GF-D8 (cell line): ENCODE results near the gene AKR1B1.

Experiments
- DNase-seq: peaks from one replicate; lab custom pipeline; 2025; lab: John Stamatoyannopoulos, UW

Gene AKR1B1

DNA sequence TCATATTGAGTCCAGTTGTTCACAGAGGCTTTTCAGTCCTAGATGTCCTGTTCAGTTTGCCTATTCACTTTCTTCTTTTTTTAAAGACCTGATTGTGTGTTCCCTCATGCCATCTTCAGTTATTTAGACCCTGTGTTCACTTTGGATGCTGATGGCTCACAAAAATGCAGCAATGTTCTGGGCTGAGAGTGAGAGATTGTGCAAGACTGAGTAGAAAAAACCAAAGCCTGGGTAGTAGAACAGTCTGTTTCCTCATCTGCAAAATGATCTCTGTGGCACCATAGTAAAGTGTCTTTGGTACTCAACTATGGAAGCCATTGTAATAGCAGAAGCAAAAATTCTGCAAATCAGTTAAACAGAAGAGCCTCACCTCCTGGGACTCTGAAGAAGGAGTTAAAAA is 43.2 kb downstream of the AKR1B1 start:
- no peak for DNase-seq

DNA sequence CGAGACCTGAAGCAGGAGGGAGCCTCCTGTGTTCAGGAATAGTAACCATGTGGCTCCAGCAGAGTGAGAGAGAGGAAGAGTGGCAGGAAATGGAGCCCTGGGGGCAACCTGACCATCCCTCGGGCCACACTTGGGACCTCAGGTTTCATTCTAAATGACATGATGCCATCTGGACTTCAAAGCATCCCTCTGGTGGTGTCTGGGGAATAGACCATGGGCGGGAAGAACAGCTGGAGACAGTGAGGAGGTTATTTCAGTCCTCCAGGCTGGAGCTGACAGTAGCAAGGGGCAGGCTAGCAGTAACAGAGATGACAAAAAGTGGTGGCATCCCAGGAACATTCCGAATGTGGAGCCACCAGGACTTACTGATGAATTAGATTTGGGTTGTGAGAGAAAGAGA is 44.8 kb downstream of the AKR1B1 start:
- DNase-seq, result no peak

DNA sequence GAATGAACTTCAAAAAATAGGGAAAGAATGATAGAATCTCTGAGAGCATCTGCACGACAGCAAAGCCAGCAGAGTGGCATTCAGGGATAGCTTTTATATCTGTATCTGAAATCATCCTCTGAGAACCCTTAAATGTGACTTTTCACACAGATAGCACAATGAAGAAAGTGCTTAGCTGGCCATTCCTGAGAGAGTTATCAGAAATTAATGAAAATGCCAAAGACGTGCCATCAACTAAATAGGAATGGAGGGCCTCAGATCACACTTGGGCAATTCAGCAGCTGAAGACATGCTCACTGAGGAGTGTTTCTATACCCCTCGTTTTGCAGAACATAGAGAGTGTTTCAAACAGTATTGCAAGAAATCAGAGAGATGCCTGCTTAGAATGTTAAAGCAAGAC is 51.6 kb downstream of the AKR1B1 start:
- no peak for DNase-seq

GRCh38 chr7:134406431-134406830 is 52.5 kb downstream of the AKR1B1 start:
- DNase-seq, result no peak

DNA sequence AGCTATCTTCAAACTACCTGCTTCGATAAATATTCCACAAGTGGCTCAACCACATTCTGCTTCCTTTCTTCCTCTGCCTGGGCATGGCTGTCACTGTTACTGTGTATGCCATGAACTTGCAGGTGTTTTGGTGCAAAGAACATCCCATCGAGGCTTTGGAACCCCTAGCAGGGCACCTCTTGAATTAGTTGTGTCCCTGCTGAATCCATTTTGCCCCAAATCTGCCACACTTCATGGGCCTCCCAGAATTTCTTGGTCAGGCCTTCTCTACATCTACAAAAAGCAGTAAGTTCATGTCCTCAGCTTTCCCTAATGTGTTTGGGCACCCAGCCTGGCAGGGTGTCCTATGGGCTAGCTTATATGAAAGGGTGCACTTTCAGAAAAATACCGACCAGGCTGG is 53.6 kb downstream of the AKR1B1 start:
- no peak for DNase-seq

- DNase-seq, result no peak
These were observed 55.8 kb downstream of the AKR1B1 start for GRCh38 chr7:134403062-134403461.

DNA sequence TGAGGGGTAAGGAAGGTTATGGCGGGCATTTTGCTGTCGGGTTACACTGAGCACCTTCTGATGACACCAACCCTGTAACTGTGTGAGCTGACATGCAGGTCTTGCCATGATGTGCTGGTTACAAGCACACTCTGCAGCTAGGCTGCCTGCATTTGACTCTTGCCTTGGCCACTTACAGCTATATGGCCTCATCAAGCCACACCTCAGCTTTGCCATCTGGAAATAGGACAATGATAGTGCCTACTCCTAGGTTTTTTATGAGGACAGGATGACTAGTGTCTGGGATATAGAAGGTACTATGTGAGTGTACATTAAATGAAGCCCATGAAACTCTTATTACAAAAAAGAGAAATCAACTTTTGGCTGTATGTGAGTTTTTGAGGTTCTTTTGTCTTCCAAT is 58.0 kb downstream of the AKR1B1 start:
- DNase-seq, result no peak

DNA sequence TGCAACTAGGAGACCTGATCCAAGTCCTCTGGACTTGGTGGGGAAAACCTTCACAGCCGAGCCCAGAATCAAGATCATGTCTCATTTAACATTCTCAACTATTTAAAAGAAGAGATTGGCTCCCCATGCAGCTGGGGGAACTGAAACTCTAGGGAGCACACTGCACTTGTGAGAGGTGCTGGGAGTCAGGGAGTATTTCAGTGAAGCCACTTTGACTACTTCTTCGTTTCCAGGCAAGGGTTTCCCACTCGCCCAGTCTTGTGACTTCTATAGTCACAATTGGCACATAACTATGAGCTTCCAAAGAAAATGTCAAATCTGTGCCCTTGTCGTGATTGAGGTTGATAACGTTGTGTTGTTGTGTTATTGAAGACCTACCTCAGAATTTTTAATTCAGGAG is 62.9 kb downstream of the AKR1B1 start:
- no peak for DNase-seq

GRCh38 chr7:134395604-134396003 is 63.3 kb downstream of the AKR1B1 start:
- no peak for DNase-seq

GRCh38 chr7:134394056-134394455 is 64.8 kb downstream of the AKR1B1 start:
- DNase-seq, result no peak
